ENCODE data around the gene CAPZA2.
"Not testable (repeated sequence)": the region's sequence is repeated elsewhere in the genome, so short reads cannot be mapped to it uniquely, and the experiment has no call there.

CAPZA2 gene

GRCh38 chr7:116957874-116958273, 95.5 kb downstream of the CAPZA2 start:
- H3K27me3 ChIP-seq (ENCODE audit: insufficient read depth, low read length), result no peaks in the 10 kb centered on the region; the same call in 1 of the 2 replicates
- no peak overlapping the region for H3K4me3 ChIP-seq (ENCODE audit: low read length)
- H3K27ac ChIP-seq (ENCODE audit: low read length), result no peak overlapping the region
- no peaks in the 10 kb centered on the region for H3K36me3 ChIP-seq (ENCODE audit: insufficient read depth, low read depth, low read length)
- no peak overlapping the region for H3K9ac ChIP-seq (ENCODE audit: low read depth, low read length)
- H3K4me1 ChIP-seq (ENCODE audit: insufficient read depth, low read length), result peaks cover 26% of the 10 kb centered on the region; the same call in 1 of the 2 replicates
- no peaks in the 10 kb centered on the region for H3K9me3 ChIP-seq (ENCODE audit: insufficient read depth, low read depth, low read length)

- H3K36me3 ChIP-seq (ENCODE audit: insufficient read depth, low read depth, low read length); H3K27me3 ChIP-seq (ENCODE audit: insufficient read depth, low read length); H3K9me3 ChIP-seq (ENCODE audit: insufficient read depth, low read depth, low read length); H3K4me3 ChIP-seq (ENCODE audit: low read length); H3K27ac ChIP-seq (ENCODE audit: low read length); H3K9ac ChIP-seq (ENCODE audit: low read depth, low read length): not testable (repeated sequence)
- peaks cover 11% of the 10 kb centered on the region; the same call in 1 of the 2 replicates for H3K4me1 ChIP-seq (ENCODE audit: insufficient read depth, low read length)
Measured at GRCh38 chr7:116961966-116962673, 99.7 kb downstream of the CAPZA2 start.

- no peak overlapping the region for H3K27ac ChIP-seq (ENCODE audit: low read length)
- H3K9me3 ChIP-seq (ENCODE audit: insufficient read depth, low read depth, low read length), result no peaks in the 10 kb centered on the region
- peaks cover 9% of the 10 kb centered on the region; the same call in 1 of the 2 replicates for H3K4me1 ChIP-seq (ENCODE audit: insufficient read depth, low read length)
- no peaks in the 10 kb centered on the region for H3K27me3 ChIP-seq (ENCODE audit: insufficient read depth, low read length)
- no peaks in the 10 kb centered on the region for H3K36me3 ChIP-seq (ENCODE audit: insufficient read depth, low read depth, low read length)
- no peak overlapping the region for H3K4me3 ChIP-seq (ENCODE audit: low read length)
- no peak overlapping the region for H3K9ac ChIP-seq (ENCODE audit: low read depth, low read length)
Measured at GRCh38 chr7:116963234-116963633, 100.8 kb downstream of the CAPZA2 start.

DNA sequence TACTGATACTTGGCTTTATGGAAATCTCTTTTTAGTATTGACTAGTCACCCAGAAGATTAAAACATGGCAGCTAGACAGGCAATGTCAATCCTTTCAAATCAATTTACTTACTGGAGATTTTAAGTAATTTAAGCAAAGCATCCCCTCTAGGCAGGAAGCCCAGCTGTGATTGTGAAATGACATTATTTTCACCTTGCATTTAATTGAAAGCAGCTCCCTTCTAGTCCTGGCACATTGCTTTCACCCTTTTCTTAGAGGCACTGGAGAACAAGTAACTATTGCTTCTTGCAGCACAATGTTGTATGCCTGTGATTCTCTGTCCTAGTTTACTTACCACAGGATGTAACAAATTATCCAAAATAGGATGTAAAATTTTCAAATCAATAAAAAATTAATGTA, 104.2 kb downstream of the CAPZA2 start:
- peaks cover 20% of the 10 kb centered on the region for H3K4me1 ChIP-seq (ENCODE audit: insufficient read depth, low read length)
- H3K4me3 ChIP-seq (ENCODE audit: low read length), result no peak overlapping the region
- no peak overlapping the region for H3K9ac ChIP-seq (ENCODE audit: low read depth, low read length)
- no peaks in the 10 kb centered on the region for H3K27me3 ChIP-seq (ENCODE audit: insufficient read depth, low read length)
- H3K27ac ChIP-seq (ENCODE audit: low read length), result no peak overlapping the region
- H3K9me3 ChIP-seq (ENCODE audit: insufficient read depth, low read depth, low read length), result no peaks in the 10 kb centered on the region
- no peaks in the 10 kb centered on the region for H3K36me3 ChIP-seq (ENCODE audit: insufficient read depth, low read depth, low read length)

DNA sequence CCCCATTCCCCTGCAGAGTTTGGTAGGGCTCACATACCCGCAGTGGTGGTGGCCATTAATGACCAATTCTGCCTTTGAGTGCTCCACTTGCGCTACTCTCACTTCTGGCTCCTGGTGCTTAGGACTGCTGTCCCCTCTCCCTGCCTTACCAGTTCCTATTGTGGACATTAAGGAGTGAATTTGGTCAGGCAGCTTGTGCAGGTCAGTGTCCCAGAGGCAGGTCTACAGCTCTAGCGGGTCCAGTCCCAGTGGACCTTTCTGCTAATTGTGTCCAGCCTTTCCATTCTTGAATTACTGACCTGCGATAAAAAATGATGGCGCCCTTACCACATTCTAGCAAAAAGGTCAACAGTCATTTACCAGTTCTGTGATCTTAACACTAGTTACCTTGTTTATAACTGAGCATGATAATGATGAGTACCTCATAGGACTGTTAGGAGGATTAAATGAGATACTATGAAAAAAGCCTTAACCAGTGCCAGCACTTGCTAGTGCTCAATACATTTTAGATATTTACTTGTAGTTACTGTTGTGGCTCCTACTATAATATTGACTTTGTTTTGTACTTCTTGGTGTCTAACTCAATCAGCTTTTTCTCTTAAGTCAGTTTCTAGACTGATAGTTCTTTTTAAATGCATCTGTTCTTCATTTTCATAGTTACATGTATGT, 105.0 kb downstream of the CAPZA2 start:
- Histone ChIP-seq H3K27me3 (ENCODE audit: insufficient read depth, low read length) (no peaks in the 10 kb centered on the region), H3K9me3 (ENCODE audit: insufficient read depth, low read depth, low read length) (no peaks in the 10 kb centered on the region), H3K27ac (ENCODE audit: low read length) (no peak overlapping the region), H3K9ac (ENCODE audit: low read depth, low read length) (no peak overlapping the region), H3K4me3 (ENCODE audit: low read length) (no peak overlapping the region), H3K36me3 (ENCODE audit: insufficient read depth, low read depth, low read length) (no peaks in the 10 kb centered on the region), H3K4me1 (ENCODE audit: insufficient read depth, low read length) (peaks cover 28% of the 10 kb centered on the region)

- H3K9me3 ChIP-seq (ENCODE audit: insufficient read depth, low read depth, low read length), result no peaks in the 10 kb centered on the region
- no peaks in the 10 kb centered on the region for H3K36me3 ChIP-seq (ENCODE audit: insufficient read depth, low read depth, low read length)
- H3K4me3 ChIP-seq (ENCODE audit: low read length), result no peak overlapping the region
- H3K27me3 ChIP-seq (ENCODE audit: insufficient read depth, low read length), result no peaks in the 10 kb centered on the region
- peaks cover 28% of the 10 kb centered on the region for H3K4me1 ChIP-seq (ENCODE audit: insufficient read depth, low read length)
- H3K27ac ChIP-seq (ENCODE audit: low read length), result no peak overlapping the region
- no peak overlapping the region for H3K9ac ChIP-seq (ENCODE audit: low read depth, low read length)
Measured at GRCh38 chr7:116967983-116968382, 105.6 kb downstream of the CAPZA2 start.

DNA sequence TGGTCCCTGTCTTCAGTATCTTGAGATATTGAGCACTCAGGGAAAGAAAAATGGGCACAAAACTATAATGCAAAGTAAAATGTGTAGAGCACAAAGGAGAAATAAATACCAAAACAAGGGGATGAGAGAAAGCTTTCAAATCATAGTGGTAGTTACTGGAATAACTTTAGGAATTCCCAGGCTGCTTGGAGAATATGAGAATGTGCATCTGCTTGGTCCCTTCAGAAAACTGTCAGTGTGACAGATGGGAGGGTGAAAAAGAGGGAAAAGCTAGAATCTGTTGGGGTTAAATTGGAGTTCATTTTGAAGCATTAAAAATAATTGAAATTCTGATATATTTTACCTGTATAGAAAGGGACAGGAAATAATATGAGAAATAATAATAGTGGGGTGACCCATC, 106.2 kb downstream of the CAPZA2 start:
- H3K9me3 ChIP-seq (ENCODE audit: insufficient read depth, low read depth, low read length), result no peaks in the 10 kb centered on the region
- peaks cover 28% of the 10 kb centered on the region for H3K4me1 ChIP-seq (ENCODE audit: insufficient read depth, low read length)
- no peak overlapping the region for H3K9ac ChIP-seq (ENCODE audit: low read depth, low read length)
- no peaks in the 10 kb centered on the region for H3K27me3 ChIP-seq (ENCODE audit: insufficient read depth, low read length)
- H3K36me3 ChIP-seq (ENCODE audit: insufficient read depth, low read depth, low read length), result no peaks in the 10 kb centered on the region
- H3K27ac ChIP-seq (ENCODE audit: low read length), result no peak overlapping the region
- H3K4me3 ChIP-seq (ENCODE audit: low read length), result no peak overlapping the region

- H3K4me3 ChIP-seq (ENCODE audit: low read length), result no peak overlapping the region
- peaks cover 28% of the 10 kb centered on the region for H3K4me1 ChIP-seq (ENCODE audit: insufficient read depth, low read length)
- H3K36me3 ChIP-seq (ENCODE audit: insufficient read depth, low read depth, low read length), result no peaks in the 10 kb centered on the region
- H3K9ac ChIP-seq (ENCODE audit: low read depth, low read length), result peak overlapping the region; percentile 16; the same call in 1 of the 2 replicates
- H3K27me3 ChIP-seq (ENCODE audit: insufficient read depth, low read length), result no peaks in the 10 kb centered on the region
- H3K27ac ChIP-seq (ENCODE audit: low read length), result no peak overlapping the region
- no peaks in the 10 kb centered on the region for H3K9me3 ChIP-seq (ENCODE audit: insufficient read depth, low read depth, low read length)
Measured at GRCh38 chr7:116969371-116969902, 107.0 kb downstream of the CAPZA2 start.

GRCh38 chr7:116970238-116970910, 108.0 kb downstream of the CAPZA2 start:
- Histone ChIP-seq H3K4me3 (ENCODE audit: low read length) (no peak overlapping the region), H3K4me1 (ENCODE audit: insufficient read depth, low read length) (peaks cover 28% of the 10 kb centered on the region), H3K36me3 (ENCODE audit: insufficient read depth, low read depth, low read length) (no peaks in the 10 kb centered on the region), H3K9ac (ENCODE audit: low read depth, low read length) (no peak overlapping the region), H3K27ac (ENCODE audit: low read length) (no peak overlapping the region), H3K27me3 (ENCODE audit: insufficient read depth, low read length) (no peaks in the 10 kb centered on the region), H3K9me3 (ENCODE audit: insufficient read depth, low read depth, low read length) (no peaks in the 10 kb centered on the region)

- H3K27me3 ChIP-seq (ENCODE audit: insufficient read depth, low read length); H3K9me3 ChIP-seq (ENCODE audit: insufficient read depth, low read depth, low read length); H3K9ac ChIP-seq (ENCODE audit: low read depth, low read length); H3K4me3 ChIP-seq (ENCODE audit: low read length); H3K27ac ChIP-seq (ENCODE audit: low read length); H3K36me3 ChIP-seq (ENCODE audit: insufficient read depth, low read depth, low read length): not testable (repeated sequence)
- peaks cover 28% of the 10 kb centered on the region for H3K4me1 ChIP-seq (ENCODE audit: insufficient read depth, low read length)
Measured at GRCh38 chr7:116971153-116971552, 108.8 kb downstream of the CAPZA2 start.

Measured in iPS-20b (cell line).